HepG2 (cell line): ENCODE data around the gene SPHK1. TPM values are rescaled to one million over a fixed set of nuclear protein-coding genes. Genes with fewer than 3 reads are reported as not detected.
A peak's percentile ranks its signal among the peaks of the same experiment; 100 is the strongest.

ENCODE experiments used
- CENPX ChIP-seq: sonication (generic); formaldehyde crosslinking; IDR thresholded peaks from 2 replicates; pipeline ENCODE4 v1.9.0; 2021; ENCODE audit warnings: mild to moderate bottlenecking, missing genetic modification reagents, moderate library complexity
- FOSL2 ChIP-seq: sonication (generic); formaldehyde crosslinking; IDR thresholded peaks from 2 replicates; pipeline ENCODE4 v1.4.0; 2020; ENCODE audit warnings: missing genetic modification reagents
- FOXA3 ChIP-seq: IDR thresholded peaks from 2 replicates; pipeline ENCODE4 v1.6.1; 2016; ENCODE audit warnings: missing genetic modification reagents, missing compliant biosample characterization
- MAX ChIP-seq: IDR thresholded peaks from 2 replicates; pipeline ENCODE4 v1.6.1; 2012; ENCODE audit warnings: inconsistent platforms
- NFE2L2 ChIP-seq: fragments of 150-350 bp; IDR thresholded peaks from 2 replicates; pipeline ENCODE4 v1.6.1; 2014; ENCODE audit warnings: low read length
- SIX1 ChIP-seq: sonication (generic); formaldehyde crosslinking; IDR thresholded peaks from 2 replicates; pipeline ENCODE4 v1.4.0; 2020; ENCODE audit warnings: missing genetic modification reagents, borderline replicate concordance
- TGIF2 ChIP-seq: IDR thresholded peaks from 2 replicates; pipeline ENCODE4 v1.6.1; 2016; ENCODE audit warnings: control low read depth, missing compliant biosample characterization
- THAP9 ChIP-seq: sonication (generic); formaldehyde crosslinking; IDR thresholded peaks from 2 replicates; pipeline ENCODE4; 2020; ENCODE audit warnings: missing genetic modification reagents, mild to moderate bottlenecking, borderline replicate concordance
- ZNF318 ChIP-seq: sonication (generic); formaldehyde crosslinking; IDR thresholded peaks from 2 replicates; pipeline ENCODE4 v1.4.0; 2020; ENCODE audit warnings: mild to moderate bottlenecking, missing genetic modification reagents
- ZNF44 ChIP-seq: sonication (generic); formaldehyde crosslinking; IDR thresholded peaks from 2 replicates; pipeline ENCODE4 v1.5.1; 2020; ENCODE audit warnings: mild to moderate bottlenecking, missing genetic modification reagents
- ZNF513 ChIP-seq: sonication (generic); formaldehyde crosslinking; conservative IDR thresholded peaks from 2 replicates; pipeline ENCODE4 v1.5.0; 2020; ENCODE audit warnings: missing genetic modification reagents
- ZNF550 ChIP-seq: sonication (generic); formaldehyde crosslinking; IDR thresholded peaks from 2 replicates; pipeline ENCODE4 v1.4.0; 2020; ENCODE audit warnings: mild to moderate bottlenecking, missing genetic modification reagents, borderline replicate concordance
- ZNF670 ChIP-seq: sonication (generic); formaldehyde crosslinking; IDR thresholded peaks from 2 replicates; pipeline ENCODE4 v1.8.0; 2022; ENCODE audit warnings: mild to moderate bottlenecking, missing genetic modification reagents, borderline replicate concordance
- polyA plus RNA-seq, 8 experiments: library from polyadenylated mRNA; depleted of rRNA in 3 of 8; stranded (reverse) in 7 of 8; unstranded in 1 of 8; fragments of >200 nt; fragmentation: Illumina TruSeq in 4 of 8; extraction: Trizol in 4 of 8; gene quantifications; 2 replicates each; pipeline versions ENCODE4 v1.2.1 to v1.2.3, GENCODE V29; 2011 to 2016; ENCODE audit warnings: low read depth in 4 of 8, missing spikeins in 1 of 8, mixed read lengths in 1 of 8; ENCODE audit not compliant: insufficient read depth in 1 of 8
- total RNA-seq, 5 experiments: library from RNA; depleted of rRNA; stranded (reverse); fragments of >200 nt; fragmentation: Illumina TruSeq; extraction: Trizol; gene quantifications; 2 replicates each; pipeline ENCODE4 v1.2.3, GENCODE V29; 2016; ENCODE audit warnings: low read depth in 1 of 5

The SPHK1 gene
- total and polyA plus RNA-seq, 2 of the 13 experiments (the other 11 are each of a cell fraction or from before 2014, with no cell fraction given): 129 to 160 TPM

GRCh38 chr17:76353599-76354316 is 30.7 kb upstream of the SPHK1 start, which contains the start of gene PRPSAP1 (continued):
- peak; percentile 25; the same call in 1 of the 2 replicates for TF ChIP-seq ZNF318 (CRISPR knock-in tag)
- peak; percentile 94; the same call in 1 of the 2 replicates for TF ChIP-seq ZNF550 (CRISPR knock-in tag)
- TF ChIP-seq TGIF2: peak; percentile 81
- peak; percentile 63 for TF ChIP-seq FOSL2 (CRISPR knock-in tag)
- TF ChIP-seq FOXA3: peak; percentile 63
- TF ChIP-seq ZNF670 (CRISPR knock-in tag): no peak; the same call in 1 of the 2 replicates
- peak; percentile 94 for TF ChIP-seq ZNF44
- TF ChIP-seq ZNF513 (CRISPR knock-in tag): 0 out of 2 replicates have a peak, but pooled peaks have one; percentile 56
- no peak; the same call in 1 of the 2 replicates for TF ChIP-seq SIX1
- peak; percentile 68 for TF ChIP-seq MAX
- TF ChIP-seq NFE2L2: no peak
- TF ChIP-seq THAP9 (CRISPR knock-in tag): peak; percentile 99
- TF ChIP-seq CENPX (CRISPR knock-in tag): no peak
